IPS-15b (cell line): Measurements from ENCODE around the gene CACNA1H.
A peak's percentile ranks its signal among the peaks of the same experiment; 100 is the strongest.

Experiments
- H3K27me3 ChIP-seq: one replicate; pipeline ENCODE4 v1.6.1; 2013; ENCODE audit warnings: low read length; ENCODE audit not compliant: control insufficient read depth, insufficient read depth
- H3K36me3 ChIP-seq: one replicate; pipeline ENCODE4 v1.6.1; 2013; ENCODE audit warnings: low read length; ENCODE audit not compliant: control insufficient read depth, insufficient read depth
- H3K4me1 ChIP-seq: one replicate; pipeline ENCODE4 v1.6.1; 2013; ENCODE audit warnings: mild to moderate bottlenecking, low read length; ENCODE audit not compliant: control insufficient read depth, insufficient read depth
- H3K4me3 ChIP-seq: one replicate; pipeline ENCODE4 v1.5.1; 2013; ENCODE audit warnings: low read depth, low read length
- H3K9ac ChIP-seq: one replicate; pipeline ENCODE4 v1.6.1; 2013; ENCODE audit warnings: low read depth, mild to moderate bottlenecking, low read length
- H3K9me3 ChIP-seq: one replicate; pipeline ENCODE4 v1.6.1; 2013; ENCODE audit warnings: mild to moderate bottlenecking, low read length; ENCODE audit not compliant: control insufficient read depth, insufficient read depth

Gene CACNA1H

DNA sequence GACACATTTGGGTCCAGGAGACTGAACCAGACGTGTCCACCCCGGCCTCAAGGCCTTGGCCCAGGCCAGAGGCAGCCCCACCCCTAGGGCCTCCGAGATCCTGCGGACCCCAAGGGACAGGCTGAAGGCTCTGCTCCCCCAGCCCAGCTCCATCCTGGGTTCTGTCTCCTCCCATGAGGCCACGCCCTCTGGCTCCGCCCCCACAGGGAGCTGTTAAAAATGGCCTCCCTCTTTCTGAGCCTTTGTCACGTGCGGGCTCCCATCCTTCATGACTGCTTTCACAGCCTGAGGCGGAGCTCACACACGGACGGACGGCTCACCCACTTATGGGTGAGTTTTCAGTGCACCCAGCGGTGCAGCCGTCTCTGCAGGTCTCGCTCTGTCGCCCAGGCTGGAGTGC is 6.5 kb upstream of the CACNA1H start:
- Histone ChIP-seq H3K36me3 (no peaks in the 10 kb centered on the region), H3K4me3 (no peak overlapping the region), H3K4me1 (no peaks in the 10 kb centered on the region), H3K9ac (no peak overlapping the region), H3K27me3 (no peaks in the 10 kb centered on the region), H3K9me3 (no peaks in the 10 kb centered on the region)

DNA sequence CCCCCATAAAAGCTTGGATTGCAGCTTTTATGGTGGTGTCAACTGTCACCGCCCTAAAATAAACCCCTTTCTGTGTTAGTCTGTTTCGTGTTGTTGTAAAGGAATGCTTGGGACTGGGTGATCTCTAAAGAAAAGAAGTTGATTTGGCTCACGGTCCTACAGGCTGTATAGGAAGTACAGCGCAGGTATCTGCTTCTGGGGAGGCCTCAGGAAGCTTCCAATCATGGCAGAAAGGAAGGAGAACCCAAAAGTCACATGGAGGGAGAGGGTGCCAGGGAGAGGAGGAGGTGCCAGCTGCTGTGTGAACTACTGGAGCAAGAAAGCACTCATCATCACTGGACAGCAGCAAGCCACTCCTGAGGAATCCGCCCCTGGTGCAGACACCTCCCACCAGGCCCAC is 5.9 kb upstream of the CACNA1H start:
- no peak overlapping the region for H3K4me3 ChIP-seq
- no peaks in the 10 kb centered on the region for H3K4me1 ChIP-seq
- H3K9me3 ChIP-seq, result no peaks in the 10 kb centered on the region
- no peaks in the 10 kb centered on the region for H3K36me3 ChIP-seq
- no peak overlapping the region for H3K9ac ChIP-seq
- H3K27me3 ChIP-seq, result no peaks in the 10 kb centered on the region

DNA sequence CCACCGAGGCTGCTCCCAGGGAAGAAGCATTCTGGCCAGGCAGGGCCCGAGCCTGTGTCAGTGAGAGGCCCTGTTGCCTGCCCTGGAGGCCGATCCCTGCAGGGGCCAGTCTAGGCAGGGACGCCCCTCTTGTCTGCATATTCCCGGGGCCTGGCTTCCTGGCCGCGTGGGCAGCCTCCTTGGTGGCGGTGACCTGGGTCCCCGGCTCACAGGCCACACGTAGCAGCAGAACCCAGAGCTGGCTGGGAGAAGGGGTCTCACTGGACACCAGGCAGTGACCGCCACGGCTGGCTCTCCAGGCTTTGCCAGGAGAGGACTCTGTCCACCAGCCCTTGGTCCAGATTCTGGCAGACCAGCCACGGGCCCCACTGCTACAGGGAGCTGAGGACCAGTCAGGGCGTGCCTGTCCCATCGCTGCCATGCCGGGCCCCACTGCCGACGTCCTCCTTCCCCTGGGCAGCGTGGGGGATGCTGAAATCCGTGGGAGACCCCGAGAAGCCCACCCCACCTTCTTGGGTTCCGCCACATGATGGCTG is 3.7 kb upstream of the CACNA1H start:
- Histone ChIP-seq H3K27me3 (no peaks in the 10 kb centered on the region), H3K4me3 (no peak overlapping the region), H3K36me3 (no peaks in the 10 kb centered on the region), H3K4me1 (no peaks in the 10 kb centered on the region), H3K9me3 (no peaks in the 10 kb centered on the region), H3K9ac (no peak overlapping the region)

DNA sequence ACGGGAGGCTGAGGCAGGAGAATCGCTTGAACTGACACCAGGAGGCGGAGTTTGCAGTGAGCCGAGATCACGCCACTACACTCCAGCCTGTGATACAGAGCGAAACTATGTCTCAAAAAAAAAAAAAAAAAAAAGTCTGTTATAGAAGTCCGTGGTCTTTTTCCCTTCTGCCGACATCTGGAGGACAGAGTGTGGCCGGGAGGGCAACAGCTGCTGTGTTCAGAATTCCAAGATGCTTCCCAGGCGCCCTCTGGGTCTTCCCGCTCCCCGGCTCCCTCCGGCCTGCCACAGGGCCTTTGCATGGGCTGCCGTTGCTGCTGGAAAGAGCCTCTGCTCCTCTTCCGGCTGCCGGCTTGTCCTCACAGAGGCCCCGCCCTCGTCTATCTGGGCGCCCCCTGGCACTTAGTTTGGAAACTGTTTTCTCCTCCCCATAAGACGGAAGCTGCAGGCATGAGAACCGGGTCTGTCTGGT is 2.4 kb upstream of the CACNA1H start:
- Histone ChIP-seq H3K36me3 (peaks cover 2% of the 10 kb centered on the region), H3K4me1 (peaks cover 2% of the 10 kb centered on the region), H3K9ac (no peak overlapping the region), H3K4me3 (no peak overlapping the region), H3K9me3 (no peaks in the 10 kb centered on the region), H3K27me3 (no peaks in the 10 kb centered on the region)

GRCh38 chr16:1151424-1152122 is 1.3 kb upstream of the CACNA1H start:
- no peaks in the 10 kb centered on the region for H3K9me3 ChIP-seq
- H3K4me1 ChIP-seq, result peaks cover 2% of the 10 kb centered on the region
- peak overlapping the region; percentile 47 for H3K9ac ChIP-seq
- peaks cover 5% of the 10 kb centered on the region for H3K36me3 ChIP-seq
- H3K4me3 ChIP-seq, result peak overlapping the region; percentile 50
- H3K27me3 ChIP-seq, result no peaks in the 10 kb centered on the region

- Histone ChIP-seq H3K36me3 (peaks cover 5% of the 10 kb centered on the region), H3K27me3 (no peaks in the 10 kb centered on the region), H3K4me1 (peaks cover 2% of the 10 kb centered on the region), H3K9me3 (no peaks in the 10 kb centered on the region), H3K4me3 (peak overlapping the region; percentile 50), H3K9ac (peak overlapping the region; percentile 47)
Measured at GRCh38 chr16:1152123-1152638, 725 bp upstream of the CACNA1H start.

GRCh38 chr16:1153480-1154160 is 714 bp downstream of the CACNA1H start:
- peak overlapping the region; percentile 35 for H3K4me3 ChIP-seq
- H3K27me3 ChIP-seq, result no peaks in the 10 kb centered on the region
- peaks cover 5% of the 10 kb centered on the region for H3K36me3 ChIP-seq
- no peaks in the 10 kb centered on the region for H3K9me3 ChIP-seq
- peaks cover 2% of the 10 kb centered on the region for H3K4me1 ChIP-seq
- H3K9ac ChIP-seq, result no peak overlapping the region

- H3K36me3 ChIP-seq, result peaks cover 5% of the 10 kb centered on the region
- peak overlapping the region; percentile 70 for H3K9ac ChIP-seq
- peaks cover 2% of the 10 kb centered on the region for H3K4me1 ChIP-seq
- H3K9me3 ChIP-seq, result no peaks in the 10 kb centered on the region
- peak overlapping the region; percentile 41 for H3K4me3 ChIP-seq
- no peaks in the 10 kb centered on the region for H3K27me3 ChIP-seq
Measured at GRCh38 chr16:1154291-1154886, 1.5 kb downstream of the CACNA1H start.

DNA sequence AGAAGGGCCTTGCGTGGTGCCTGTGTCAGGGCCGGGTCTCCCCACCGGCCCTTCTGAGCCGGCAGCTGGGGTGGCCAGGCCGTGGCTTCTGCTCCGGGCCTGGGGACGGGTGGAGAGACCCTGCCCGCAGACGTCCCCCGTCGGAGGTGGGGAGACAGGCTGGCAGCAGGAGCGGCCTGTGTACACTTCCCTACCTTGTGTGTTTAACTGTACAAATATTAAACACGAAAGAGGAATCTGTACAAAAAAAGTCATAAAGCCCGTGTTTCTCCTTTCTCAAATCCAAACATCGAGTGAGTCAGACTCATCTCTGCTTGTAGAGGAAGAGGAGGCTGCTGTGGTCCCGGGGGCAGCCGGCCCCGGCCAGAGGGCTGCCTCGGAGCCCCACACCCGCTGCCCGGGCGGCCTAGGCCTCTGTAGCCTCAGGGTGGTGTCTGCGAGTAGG is 2.0 kb downstream of the CACNA1H start:
- H3K9me3 ChIP-seq, result no peaks in the 10 kb centered on the region
- peaks cover 2% of the 10 kb centered on the region for H3K4me1 ChIP-seq
- H3K9ac ChIP-seq, result peak overlapping the region; percentile 70
- H3K36me3 ChIP-seq, result peaks cover 6% of the 10 kb centered on the region
- no peak overlapping the region for H3K4me3 ChIP-seq
- H3K27me3 ChIP-seq, result no peaks in the 10 kb centered on the region

GRCh38 chr16:1155353-1156054 is 2.6 kb downstream of the CACNA1H start:
- no peak overlapping the region for H3K4me3 ChIP-seq
- H3K36me3 ChIP-seq, result peaks cover 8% of the 10 kb centered on the region
- H3K27me3 ChIP-seq, result no peaks in the 10 kb centered on the region
- H3K9ac ChIP-seq, result peak overlapping the region; percentile 47
- peaks cover 2% of the 10 kb centered on the region for H3K4me1 ChIP-seq
- H3K9me3 ChIP-seq, result no peaks in the 10 kb centered on the region
